Activated B cell treated with CpG ODN at 0.5 μM for 24 hours (primary cell): ENCODE data around the gene ACVRL1. TPM values are rescaled to one million over a fixed set of nuclear protein-coding genes. Genes with fewer than 3 reads are reported as not detected.

Experiments used
- ATAC-seq: fragments of 200-7000 bp; cut with Tn5 transposase; one replicate; pipeline ENCODE4 v1.10.0; 2021; ENCODE audit warnings: low read depth, mild to moderate bottlenecking, moderate library complexity
- CTCF ChIA-PET: fragments of 350-600 bp; sonication (Branson Sonifier 250); formaldehyde crosslinking; loops from one replicate; lab custom pipeline; 2021; ENCODE audit warnings: antibody characterized with exemption; lab: Charles Lee
- POLR2A ChIA-PET: fragments of 350-600 bp; sonication (Branson Sonifier 250); formaldehyde crosslinking; loops from one replicate; lab custom pipeline; 2021; ENCODE audit warnings: antibody characterized with exemption; lab: Charles Lee
- DNase-seq: peaks from one replicate; pipeline ENCODE4 v3.0.0; 2022
- H3K27ac Mint-ChIP-seq: one replicate; pipeline ENCODE4 v1.8.0; 2020; ENCODE audit warnings: mixed read lengths
- H3K27me3 Mint-ChIP-seq: one replicate; pipeline ENCODE4 v1.8.0; 2021; ENCODE audit warnings: mixed read lengths
- H3K36me3 Mint-ChIP-seq: one replicate; pipeline ENCODE4 v1.8.0; 2021; ENCODE audit warnings: low read depth, mixed read lengths
- H3K4me1 Mint-ChIP-seq: one replicate; pipeline ENCODE4 v1.8.0; 2021; ENCODE audit warnings: mixed read lengths
- H3K4me3 Mint-ChIP-seq: one replicate; pipeline ENCODE4 v1.8.0; 2020; ENCODE audit warnings: mild to moderate bottlenecking, mixed read lengths
- H3K9me3 Mint-ChIP-seq: one replicate; pipeline ENCODE4 v1.8.0; 2020; ENCODE audit warnings: mixed read lengths
- CTCF ChIP-seq: fragments of 200-600 bp; IDR thresholded peaks from one replicate; pipeline ENCODE4 v1.8.0; 2022; ENCODE audit warnings: antibody characterized with exemption, mild to moderate bottlenecking
- intact Hi-C: fragments of 100-400 bp; cut with micrococcal nuclease; formaldehyde crosslinking; loops from one replicate; pipeline ENCODE4 v1.15.1; 2024
- total RNA-seq: library from RNA; stranded (reverse); gene quantifications from 2 replicates; pipeline ENCODE4 v1.2.3, GENCODE V29; 2022

Gene ACVRL1
- total RNA-seq, 1 donor from 2014 or later: not detected

GRCh38 chr12:51872689-51872981, 34.7 kb upstream of the ACVRL1 start:
- CTCF ChIA-PET: no interaction called here
- H3K4me3 Mint-ChIP-seq: no peak overlapping the region
- peaks cover 38% of the 10 kb centered on the region for H3K27me3 Mint-ChIP-seq
- no peaks in the 10 kb centered on the region for H3K36me3 Mint-ChIP-seq
- intact Hi-C loops: loop anchor here (5.0 to 10.0 kb wide), 2 partner anchors 60 to 102 kb away; a partner anchor contains a TSS
- H3K9me3 Mint-ChIP-seq: no peaks in the 10 kb centered on the region
- DNase-seq: no peak
- no peak overlapping the region for H3K27ac Mint-ChIP-seq
- POLR2A ChIA-PET: no interaction called here
- TF ChIP-seq CTCF: no peak
- no peak for ATAC-seq
- H3K4me1 Mint-ChIP-seq: peaks cover 10% of the 10 kb centered on the region

GRCh38 chr12:51873251-51873994, 33.9 kb upstream of the ACVRL1 start:
- Mint-ChIP-seq H3K4me1 (peaks cover 6% of the 10 kb centered on the region), H3K27ac (no peak overlapping the region), H3K9me3 (no peaks in the 10 kb centered on the region), H3K36me3 (no peaks in the 10 kb centered on the region), H3K27me3 (peaks cover 32% of the 10 kb centered on the region), H3K4me3 (no peak overlapping the region)
- CTCF ChIA-PET: no interaction called here
- TF ChIP-seq CTCF: no peak
- intact Hi-C loops: loop anchor here (5.0 to 10.0 kb wide), 2 partner anchors 61 to 101 kb away; a partner anchor contains a TSS
- DNase-seq (no peak), ATAC-seq (no peak)
- POLR2A ChIA-PET: no interaction called here

GRCh38 chr12:51874000-51874399, 33.3 kb upstream of the ACVRL1 start:
- no peak overlapping the region for H3K27ac Mint-ChIP-seq
- peaks cover 27% of the 10 kb centered on the region for H3K27me3 Mint-ChIP-seq
- ChIA-PET POLR2A (no interaction called here), CTCF (interaction anchor here (2.0 kb wide), 1 partner anchor 10 kb away, joined by 12 read pairs; no protein-coding TSS in a partner anchor)
- H3K4me1 Mint-ChIP-seq: no peaks in the 10 kb centered on the region
- no peaks in the 10 kb centered on the region for H3K36me3 Mint-ChIP-seq
- H3K9me3 Mint-ChIP-seq: no peaks in the 10 kb centered on the region
- intact Hi-C loops: loop anchor here (5.0 to 10.0 kb wide), 2 partner anchors 62 to 101 kb away; a partner anchor contains a TSS
- H3K4me3 Mint-ChIP-seq: no peak overlapping the region
- no peak for TF ChIP-seq CTCF
- no peak for ATAC-seq
- no peak for DNase-seq

- no peaks in the 10 kb centered on the region for H3K36me3 Mint-ChIP-seq
- no peaks in the 10 kb centered on the region for H3K4me1 Mint-ChIP-seq
- no peak overlapping the region for H3K27ac Mint-ChIP-seq
- intact Hi-C loops: loop anchor here (5.0 to 10.0 kb wide), 2 partner anchors 62 to 100 kb away; a partner anchor contains a TSS
- H3K4me3 Mint-ChIP-seq: no peak overlapping the region
- DNase-seq (no peak), ATAC-seq (no peak)
- POLR2A ChIA-PET: interaction anchor here (1.1 kb wide), 1 partner anchor 10 kb away, joined by 3 read pairs; no protein-coding TSS in a partner anchor
- CTCF ChIA-PET: interaction anchor here (0.9 to 2.0 kb wide), 8 partner anchors 9 to 456 kb away, joined by 3 to 12 read pairs (median 4); no protein-coding TSS in a partner anchor
- no peaks in the 10 kb centered on the region for H3K9me3 Mint-ChIP-seq
- peaks cover 30% of the 10 kb centered on the region for H3K27me3 Mint-ChIP-seq
- no peak for TF ChIP-seq CTCF
Measured at GRCh38 chr12:51874486-51874885, 32.8 kb upstream of the ACVRL1 start.

GRCh38 chr12:51879102-51879501, 28.2 kb upstream of the ACVRL1 start:
- intact Hi-C loops: loop anchor here (5.0 to 10.0 kb wide), 2 partner anchors 96 to 347 kb away; no protein-coding TSS in a partner anchor
- no peak for DNase-seq
- ChIA-PET CTCF (no interaction called here), POLR2A (no interaction called here)
- H3K27me3 Mint-ChIP-seq: peaks cover 10% of the 10 kb centered on the region
- no peaks in the 10 kb centered on the region for H3K36me3 Mint-ChIP-seq
- no peak for ATAC-seq
- no peak overlapping the region for H3K4me3 Mint-ChIP-seq
- H3K4me1 Mint-ChIP-seq: no peaks in the 10 kb centered on the region
- no peaks in the 10 kb centered on the region for H3K9me3 Mint-ChIP-seq
- no peak overlapping the region for H3K27ac Mint-ChIP-seq
- no peak for TF ChIP-seq CTCF
